ENCODE measurements around the gene ZNF217. TPM values are rescaled to one million over a fixed set of nuclear protein-coding genes. Genes with fewer than 3 reads are reported as not detected.
"Not testable (repeated sequence)": the region's sequence is repeated elsewhere in the genome, so short reads cannot be mapped to it uniquely, and the experiment has no call there.

ZNF217 gene
- polyA plus RNA-seq, 1 donor = 39.0 TPM

GRCh38 chr20:53622247-53623133, 28.9 kb upstream of the ZNF217 start:
- no peak for DNase-seq

- DNase-seq = no peak
These were observed 28.0 kb upstream of the ZNF217 start for GRCh38 chr20:53621482-53622246.

- DNase-seq = not testable (repeated sequence)
These were observed 24.9 kb upstream of the ZNF217 start for GRCh38 chr20:53618490-53619000.

GRCh38 chr20:53617791-53618489, 24.3 kb upstream of the ZNF217 start:
- DNase-seq = no peak

GRCh38 chr20:53616489-53616888, 22.9 kb upstream of the ZNF217 start:
- DNase-seq = not testable (repeated sequence)

GRCh38 chr20:53613748-53614147, 20.1 kb upstream of the ZNF217 start:
- DNase-seq = no peak

- not testable (repeated sequence) for DNase-seq
These were observed 18.6 kb upstream of the ZNF217 start for GRCh38 chr20:53612289-53612688.

DNA sequence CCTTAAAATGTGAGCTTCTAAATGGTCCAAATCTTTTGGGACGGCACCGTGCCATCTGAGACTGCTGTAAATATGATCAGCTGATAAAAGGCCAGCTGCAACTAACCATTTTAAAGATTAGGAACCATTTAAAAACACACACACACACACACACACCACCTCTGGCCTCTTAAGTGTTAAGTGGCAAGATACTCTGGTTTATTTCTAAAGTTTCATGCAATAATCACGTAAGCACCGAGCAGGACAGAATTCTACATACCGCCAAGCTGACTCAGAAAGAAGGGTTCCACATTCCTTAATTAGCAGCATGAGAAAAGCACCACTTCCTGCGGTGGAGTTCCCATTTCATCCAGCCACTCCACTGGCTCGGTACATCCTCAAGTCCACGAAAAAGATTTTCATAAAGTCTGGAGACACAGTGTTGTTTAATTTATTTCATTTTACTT, 17.8 kb upstream of the ZNF217 start:
- no peak for DNase-seq

DNA sequence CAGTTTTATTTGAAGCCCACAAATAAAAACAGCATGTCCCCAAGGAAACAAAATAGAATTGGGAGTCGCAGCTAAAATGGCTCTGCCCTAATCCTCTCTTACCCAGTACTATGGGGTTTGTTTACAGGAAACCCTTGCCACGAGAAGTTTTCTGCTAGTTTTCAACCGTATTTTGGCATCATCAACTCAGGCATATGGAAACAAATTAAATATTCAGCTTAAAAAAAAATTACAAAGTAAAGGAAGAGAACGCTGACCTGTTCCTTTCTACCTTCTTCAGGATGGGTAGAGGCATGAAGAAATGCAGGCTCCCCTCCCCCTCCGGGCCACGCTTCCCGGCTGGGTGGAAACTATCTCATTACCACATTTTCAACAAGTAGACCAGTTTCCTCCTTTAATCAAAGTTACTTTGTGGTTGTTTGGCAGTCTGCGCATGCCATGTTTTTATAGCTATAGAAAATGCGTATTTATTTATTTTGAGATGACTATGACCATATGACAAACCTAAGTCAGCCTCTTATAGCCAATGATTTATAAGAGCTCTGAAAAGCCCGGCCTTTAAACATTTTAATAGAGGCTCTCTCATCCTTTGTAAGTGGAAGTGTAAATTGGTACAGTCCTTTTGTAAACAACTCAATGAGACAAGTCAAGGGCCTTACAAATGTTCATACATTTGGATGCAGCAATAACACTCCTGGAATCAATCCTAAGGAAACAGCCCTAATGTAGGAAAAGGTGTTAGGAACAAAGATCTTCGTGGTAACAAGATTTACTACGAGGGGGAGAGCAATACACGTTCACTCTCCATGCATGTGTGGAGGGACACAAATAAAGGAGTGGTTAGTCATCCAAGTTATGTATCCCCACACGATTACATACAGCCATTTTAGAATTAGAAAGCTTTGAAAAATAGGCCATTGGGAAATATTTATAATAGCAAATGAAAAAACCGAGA, 16.1 kb upstream of the ZNF217 start:
- no peak for DNase-seq

- no peak for DNase-seq
These were observed 15.1 kb upstream of the ZNF217 start for GRCh38 chr20:53608456-53609452.

- DNase-seq = no peak
These were observed 14.4 kb upstream of the ZNF217 start for GRCh38 chr20:53608071-53608455.

DNA sequence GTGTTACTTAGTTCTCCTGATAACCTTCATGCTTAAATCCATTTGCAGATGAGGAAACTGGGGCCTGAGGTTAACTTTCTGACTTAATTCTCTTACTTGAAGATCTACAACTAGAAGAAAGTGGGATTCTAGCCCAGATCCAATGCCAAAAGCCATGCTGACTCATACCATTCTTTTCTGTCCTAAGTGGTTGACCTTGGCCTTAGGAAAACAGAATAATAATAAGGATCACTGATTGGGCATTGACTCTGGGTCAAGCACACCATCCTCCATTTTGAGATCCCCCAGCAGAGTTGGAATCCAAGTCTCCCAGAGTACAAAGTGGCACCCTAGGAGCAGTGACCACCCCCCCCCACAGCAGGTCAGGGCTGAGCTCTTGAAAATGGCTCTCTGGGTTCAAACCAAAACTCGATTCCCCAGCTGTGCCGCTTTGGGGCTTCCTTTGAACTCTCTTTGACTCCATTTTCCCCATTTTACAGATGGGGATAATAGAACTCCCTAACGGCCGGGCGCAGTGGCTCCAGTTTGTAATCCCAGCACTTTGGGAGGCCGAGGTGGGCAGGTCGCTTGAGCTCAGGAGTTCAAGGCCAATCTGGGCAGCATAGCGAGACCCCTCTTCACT, 12.8 kb upstream of the ZNF217 start:
- no peak for DNase-seq

GRCh38 chr20:53605401-53605800, 11.8 kb upstream of the ZNF217 start:
- not testable (repeated sequence) for DNase-seq

GRCh38 chr20:53604846-53605245, 11.2 kb upstream of the ZNF217 start:
- DNase-seq = not testable (repeated sequence)

DNA sequence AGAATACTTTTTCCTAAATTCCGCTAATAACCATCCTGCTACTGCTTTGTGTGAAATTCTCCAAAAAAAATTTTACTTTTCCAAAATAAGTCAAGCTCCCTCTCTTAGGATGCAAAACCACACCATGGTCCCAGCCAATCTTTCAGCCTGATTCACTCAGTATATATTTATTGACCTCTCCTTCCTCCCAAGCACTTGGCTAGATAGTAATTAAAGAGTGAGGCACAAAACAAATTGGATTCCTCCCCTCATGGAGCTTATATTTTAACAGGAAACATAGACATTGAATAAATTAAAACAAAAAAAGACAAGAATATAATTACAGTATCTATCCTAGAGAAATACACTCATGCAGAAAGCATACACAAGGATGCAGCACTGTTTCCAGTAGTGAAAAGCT, 9.0 kb upstream of the ZNF217 start:
- DNase-seq = no peak

- DNase-seq = no peak
These were observed 6.4 kb upstream of the ZNF217 start for GRCh38 chr20:53599910-53600632.

DNA sequence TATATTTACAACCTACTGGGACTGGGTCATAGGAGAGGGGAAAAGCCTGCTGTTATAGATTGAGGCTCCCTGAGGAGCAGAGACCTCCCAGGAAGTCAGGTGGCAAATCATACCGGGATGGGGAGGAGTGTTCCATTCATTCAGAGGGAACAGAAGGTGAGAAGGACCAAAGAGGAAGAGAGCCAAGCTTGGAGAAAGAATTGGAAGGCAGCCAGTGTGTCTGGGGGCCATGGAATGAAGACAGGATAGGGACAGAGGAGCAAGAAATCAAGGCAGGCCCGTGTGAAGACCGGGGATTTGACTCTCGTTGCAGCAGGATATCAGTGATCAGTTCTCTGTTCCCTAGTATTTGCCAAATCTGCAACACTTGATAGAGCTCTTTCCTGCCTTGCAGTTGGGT, 5.7 kb upstream of the ZNF217 start:
- no peak for DNase-seq

GRCh38 chr20:53599044-53599362, 5.4 kb upstream of the ZNF217 start:
- DNase-seq = no peak
